Sciatic nerve (tissue), 2 donors: ENCODE results near the gene MPDZ. TPM values are rescaled to one million over a fixed set of nuclear protein-coding genes. Genes with fewer than 3 reads are reported as not detected.

ENCODE experiments used
- ATAC-seq: fragments of 200-7000 bp; cut with Tn5 transposase; one replicate; pipeline ENCODE4 v1.9.1; 2020; ENCODE audit warnings: mild to moderate bottlenecking, moderate library complexity
- DNase-seq: peaks from one replicate; pipeline ENCODE4 v3.0.0-alpha.2; 2020; ENCODE audit warnings: low spot score
- intact Hi-C: fragments of 100-400 bp; cut with DNase I; formaldehyde crosslinking; loops from one replicate; pipeline ENCODE4 v1.14.2; 2022
- total RNA-seq: library from RNA; stranded (reverse); fragmentation: NEBNext Ultra II Directional; extraction: Animal tissue kit (Norgen Biotek cat#: 25700); gene quantifications from one replicate; pipeline ENCODE4 v1.2.1, GENCODE V29; 2021
- donor health status: DM: no; HTN: no; CAD: no.
- donor health status: DM: no; HTN: no; CAD: no.

Gene MPDZ
- total RNA-seq, 1 donor from 2014 or later: 112 TPM

DNA sequence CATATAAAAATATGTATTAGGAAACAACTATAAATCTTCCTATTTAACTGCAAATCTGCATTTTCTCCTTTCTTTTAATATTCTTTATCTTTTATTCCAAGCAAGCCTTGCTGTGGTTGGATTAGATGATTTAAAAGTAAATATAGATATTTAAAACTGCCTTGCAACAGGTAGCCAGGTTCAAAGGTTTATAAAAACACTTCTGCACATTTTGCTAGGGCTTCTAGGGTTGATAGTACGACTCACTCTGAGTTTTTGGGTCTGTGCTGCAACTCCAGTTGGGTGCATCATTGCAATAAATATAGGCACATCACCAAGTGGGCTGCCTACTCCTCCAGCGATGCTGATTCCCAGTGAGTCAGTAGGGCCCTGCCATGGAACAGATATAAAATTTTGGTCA is 167.7 kb downstream of the MPDZ start:
- intact Hi-C loops: no loop called here
- DNase-seq: no peak
- no peak for ATAC-seq

GRCh38 chr9:13110766-13111417 is 168.6 kb downstream of the MPDZ start:
- intact Hi-C loops: no loop called here
- ATAC-seq: peak; percentile 48
- DNase-seq: peak; percentile 64

- intact Hi-C loops: no loop called here
- DNase-seq: no peak
- no peak for ATAC-seq
Measured at GRCh38 chr9:13109781-13110180, 169.7 kb downstream of the MPDZ start.

- no peak for ATAC-seq
- DNase-seq: no peak
- intact Hi-C loops: no loop called here
Measured at GRCh38 chr9:13107008-13107407, 172.5 kb downstream of the MPDZ start.

GRCh38 chr9:13100914-13101572 is 178.4 kb downstream of the MPDZ start:
- ATAC-seq (no peak), DNase-seq (no peak)
- intact Hi-C loops: no loop called here

DNA sequence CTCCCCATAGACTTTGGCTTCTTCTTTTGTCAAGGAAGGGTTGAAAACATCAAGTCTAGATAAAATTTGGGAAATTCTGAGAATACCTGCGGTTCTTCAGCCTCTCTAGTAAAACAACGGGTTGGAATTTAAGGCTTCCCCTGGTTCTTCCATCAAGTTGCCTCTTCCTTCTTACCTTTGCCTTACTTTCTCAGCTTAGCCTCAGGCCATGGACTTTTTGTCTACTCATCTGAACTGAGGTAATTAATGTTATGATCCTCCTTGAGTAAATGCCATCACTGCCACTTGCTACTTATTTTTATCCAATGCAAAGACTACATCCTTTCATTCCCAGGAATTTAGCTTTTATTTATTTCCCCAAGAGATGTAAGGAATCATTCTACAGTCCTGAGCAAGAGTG is 184.4 kb downstream of the MPDZ start:
- intact Hi-C loops: no loop called here
- no peak for DNase-seq

DNA sequence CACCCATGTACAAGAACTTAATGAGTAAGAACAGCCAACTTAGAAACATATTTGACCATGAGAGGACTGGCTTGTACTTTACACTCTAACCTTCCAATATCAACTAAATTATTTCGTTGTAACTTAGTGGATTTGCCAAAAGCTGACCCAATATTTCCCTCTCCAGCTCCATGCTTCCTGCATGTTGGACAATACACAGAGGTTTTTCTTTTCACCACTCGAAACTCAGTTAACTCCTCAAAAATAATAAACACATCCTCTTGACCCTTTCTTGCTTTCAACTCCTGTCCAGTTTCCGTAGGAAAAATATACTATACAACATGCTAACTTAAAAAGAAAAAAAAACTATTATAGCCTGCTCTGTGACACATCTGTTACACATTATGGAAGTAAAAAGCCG is 188.9 kb downstream of the MPDZ start:
- ATAC-seq (peak; percentile 64), DNase-seq (no peak)
- intact Hi-C loops: no loop called here

More for the DNA sequence above, 184.4 kb downstream of the MPDZ start:
- no peak for ATAC-seq

- DNase-seq (no peak), ATAC-seq (no peak)
- intact Hi-C loops: loop anchor here (10.0 kb wide), 1 partner anchor 365 kb away; no protein-coding TSS in a partner anchor
Measured at GRCh38 chr9:13089666-13090065, 189.8 kb downstream of the MPDZ start.

- DNase-seq (no peak), ATAC-seq (peak; percentile 68)
- intact Hi-C loops: loop anchor here (10.0 kb wide), 1 partner anchor 364 kb away; no protein-coding TSS in a partner anchor
Measured at GRCh38 chr9:13088720-13089427, 190.6 kb downstream of the MPDZ start.

DNA sequence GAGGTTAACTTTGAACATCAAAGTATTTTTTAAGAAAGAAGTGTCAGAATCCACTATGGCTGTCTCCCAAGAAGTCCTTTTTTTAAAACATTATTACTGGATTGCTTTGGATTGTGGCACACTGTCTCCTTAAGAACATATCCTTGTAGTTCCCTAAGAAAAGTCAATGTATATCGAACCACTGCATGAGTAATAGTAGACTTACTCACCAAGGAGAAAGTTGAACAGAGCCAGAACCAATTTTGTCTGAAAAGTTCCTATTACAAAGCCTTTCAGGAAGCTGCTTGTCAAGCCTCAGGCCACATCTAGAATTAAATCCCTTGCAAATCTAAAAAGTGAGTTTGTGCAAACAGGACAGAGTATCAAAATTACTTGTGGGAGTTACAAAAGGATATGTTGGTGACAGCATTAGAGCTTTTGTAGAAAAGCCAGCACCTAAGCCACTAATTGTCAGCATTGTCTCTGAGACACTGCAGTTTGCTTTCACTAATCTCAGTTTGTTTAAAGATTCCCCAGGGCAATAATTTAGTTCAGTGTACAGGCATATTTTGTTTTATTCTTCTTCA is 195.4 kb downstream of the MPDZ start:
- intact Hi-C loops: loop anchor here (10.0 kb wide), 1 partner anchor 359 kb away; no protein-coding TSS in a partner anchor
- DNase-seq: no peak

DNA sequence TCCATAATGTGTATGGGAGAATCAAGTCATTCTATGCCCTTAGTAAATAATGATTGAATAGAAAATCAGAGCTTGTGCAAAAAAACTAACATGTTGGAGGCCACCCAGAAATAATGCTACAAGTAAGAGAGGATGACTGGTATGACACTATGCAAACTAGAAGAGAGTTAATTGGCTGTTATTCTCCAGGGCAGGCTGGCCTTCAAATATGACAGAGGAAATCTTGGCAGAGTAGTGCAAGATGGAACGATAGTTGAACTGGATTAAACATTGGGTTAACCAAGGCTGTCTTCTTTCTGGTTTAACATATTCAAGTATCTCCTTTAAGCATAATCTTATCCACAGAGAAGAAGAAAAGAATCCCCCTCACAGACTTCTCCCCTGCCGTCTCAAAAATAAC is 196.1 kb downstream of the MPDZ start:
- intact Hi-C loops: loop anchor here (10.0 kb wide), 1 partner anchor 359 kb away; no protein-coding TSS in a partner anchor
- ATAC-seq (no peak), DNase-seq (no peak)

More for the DNA sequence above, 195.4 kb downstream of the MPDZ start:
- no peak for ATAC-seq

DNA sequence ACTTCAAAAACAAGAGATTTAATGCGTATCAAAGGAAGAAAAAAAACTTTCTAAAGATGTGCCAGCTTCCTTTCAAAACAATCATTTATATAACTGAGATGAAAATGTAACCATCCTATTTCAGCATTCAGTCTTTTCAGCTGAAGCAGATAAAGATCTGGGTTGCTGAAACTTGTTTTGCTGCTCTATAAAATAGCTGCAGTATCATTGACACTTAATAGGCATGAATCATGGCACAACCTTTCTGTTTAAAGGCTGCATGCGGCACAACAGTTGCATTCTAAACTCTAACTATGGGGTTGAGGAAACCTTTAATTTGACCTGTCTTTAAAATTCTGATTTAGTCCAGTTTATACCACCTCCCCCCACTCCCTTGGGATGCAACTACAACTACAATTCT is 196.7 kb downstream of the MPDZ start:
- intact Hi-C loops: loop anchor here (10.0 kb wide), 1 partner anchor 358 kb away; no protein-coding TSS in a partner anchor
- ATAC-seq: no peak

GRCh38 chr9:13078164-13078563 is 201.3 kb downstream of the MPDZ start:
- intact Hi-C loops: no loop called here
- no peak for ATAC-seq
- DNase-seq: no peak

More for the DNA sequence above, 196.7 kb downstream of the MPDZ start:
- DNase-seq: no peak

- ATAC-seq: no peak
Measured at GRCh38 chr9:13076616-13077015, 202.9 kb downstream of the MPDZ start.

GRCh38 chr9:13071921-13072320 is 207.6 kb downstream of the MPDZ start:
- ATAC-seq (no peak), DNase-seq (no peak)
- intact Hi-C loops: no loop called here

More at GRCh38 chr9:13076616-13077015, 202.9 kb downstream of the MPDZ start:
- intact Hi-C loops: no loop called here
- no peak for DNase-seq

DNA sequence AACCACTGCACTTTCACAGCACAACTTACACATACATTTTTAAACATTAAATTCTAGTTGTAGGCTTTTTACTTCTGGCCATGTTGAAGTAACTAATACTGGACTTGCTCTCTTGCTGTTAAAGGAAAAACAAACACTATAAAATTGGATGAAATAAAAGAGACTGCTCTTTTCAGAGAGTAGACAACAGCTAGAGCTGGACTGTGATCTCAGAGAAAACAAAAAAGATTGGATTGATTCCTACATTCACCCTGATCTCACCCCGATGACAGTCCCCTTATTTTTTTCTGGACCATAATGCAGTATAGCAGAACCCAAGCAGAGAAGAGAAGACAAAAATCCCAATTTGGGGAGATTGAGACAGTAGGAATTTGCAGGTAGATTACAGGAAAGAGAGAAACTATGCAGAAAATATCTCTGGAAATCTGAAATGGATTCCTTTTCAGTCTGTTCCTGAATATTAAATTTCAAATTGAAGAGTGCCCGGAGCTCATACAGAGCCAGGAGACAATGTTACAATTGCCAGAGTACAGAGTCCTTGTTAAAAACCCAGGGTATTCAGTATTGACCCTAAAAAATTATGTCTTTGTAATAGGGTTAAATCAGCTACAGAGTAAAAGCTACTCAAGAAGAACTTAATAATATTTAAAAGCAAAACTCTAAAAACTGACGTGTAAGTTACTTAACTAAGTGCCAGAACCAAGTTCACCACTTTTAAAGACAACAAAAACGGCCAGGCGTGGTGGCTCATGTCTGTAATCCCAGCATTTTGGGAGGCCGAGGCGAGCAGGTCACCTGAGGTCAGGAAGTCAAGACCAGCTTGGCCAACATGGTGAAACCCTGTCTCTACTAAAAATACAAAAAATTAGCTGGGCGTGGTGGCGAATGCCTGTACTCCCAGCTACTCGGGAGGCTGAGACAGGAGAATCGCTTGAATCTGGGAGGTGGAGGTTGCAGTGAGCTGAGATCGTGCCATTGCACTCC is 208.6 kb downstream of the MPDZ start:
- ATAC-seq (no peak), DNase-seq (no peak)
- intact Hi-C loops: no loop called here

GRCh38 chr9:13069498-13069897 is 210.0 kb downstream of the MPDZ start:
- ATAC-seq (no peak), DNase-seq (no peak)
- intact Hi-C loops: no loop called here

DNA sequence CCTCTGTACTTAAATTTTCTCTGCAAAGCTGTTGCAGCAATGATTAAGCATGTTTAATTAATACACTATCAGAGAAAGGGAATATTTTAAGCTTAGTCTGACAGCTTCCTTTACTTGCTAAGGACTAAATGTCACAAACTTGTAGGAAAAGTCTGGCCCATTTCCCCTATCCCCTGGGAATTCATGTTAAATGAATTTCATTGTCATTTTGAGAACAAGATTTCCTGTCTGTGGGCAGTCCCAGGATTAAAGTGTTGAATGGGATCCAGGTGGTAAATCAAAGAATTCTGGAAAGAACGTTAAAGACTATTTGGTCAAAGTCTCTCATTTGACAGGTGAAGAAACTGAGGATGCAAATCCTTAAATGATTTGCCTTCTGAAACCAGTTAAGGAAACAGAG is 214.8 kb downstream of the MPDZ start:
- intact Hi-C loops: no loop called here
- DNase-seq (no peak), ATAC-seq (no peak)
